Measurements from ENCODE around the gene PEF1. TPM values are rescaled to one million over a fixed set of nuclear protein-coding genes. Genes with fewer than 3 reads are reported as not detected.

The PEF1 gene
- total RNA-seq, 1 experiment from 2014 or later: 33.7 TPM

GRCh38 chr1:31669786-31670592, 25.3 kb upstream of the PEF1 start:
- 0 out of 2 replicates have a peak overlapping the region, but pooled peaks have one; percentile 16 for H3K27ac Mint-ChIP-seq
- ChIA-PET POLR2A (interaction anchor here (1.0 kb wide), 1 partner anchor 26 kb away, joined by 3 read pairs; no protein-coding TSS in a partner anchor), CTCF (interaction anchor here (0.6 to 4.1 kb wide), 30 partner anchors 8 to 294 kb away, joined by 3 to 46 read pairs (median 5); partner anchors contain the start of genes COL16A1, PEF1 and SPOCD1)
- H3K9me3 Mint-ChIP-seq: no peaks in the 10 kb centered on the region
- H3K36me3 Mint-ChIP-seq: no peaks in the 10 kb centered on the region
- ATAC-seq (peak; percentile 59), DNase-seq (ENCODE audit: low spot score) (no peak)
- H3K4me3 Mint-ChIP-seq: peak overlapping the region; percentile 18; the same call in 1 of the 2 replicates
- peaks cover 19% of the 10 kb centered on the region for H3K4me1 Mint-ChIP-seq
- H3K27me3 Mint-ChIP-seq (ENCODE audit: low read depth): no peaks in the 10 kb centered on the region
- TF ChIP-seq TEAD1 (CRISPR knock-in tag; IDR thresholded peaks at IDR 0.05): no peak

DNA sequence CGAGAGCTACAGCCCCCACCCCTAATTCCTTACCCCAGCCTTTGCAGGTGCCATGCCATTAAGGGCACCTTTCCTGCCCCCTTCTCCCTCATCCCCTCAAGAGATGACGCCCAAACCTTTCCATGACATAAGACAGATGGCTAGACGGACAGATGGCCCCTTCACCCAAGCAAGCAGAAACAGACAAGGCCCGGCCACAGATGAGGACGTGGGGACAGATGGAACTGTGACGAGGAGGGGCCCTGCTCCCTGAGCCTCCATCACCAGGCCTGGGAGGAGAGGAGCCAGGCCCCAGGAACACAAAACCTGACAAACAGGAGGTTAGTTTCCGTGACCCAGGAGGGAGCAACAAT, 24.7 kb upstream of the PEF1 start:
- no peak for DNase-seq (ENCODE audit: low spot score)
- ATAC-seq: no peak

DNA sequence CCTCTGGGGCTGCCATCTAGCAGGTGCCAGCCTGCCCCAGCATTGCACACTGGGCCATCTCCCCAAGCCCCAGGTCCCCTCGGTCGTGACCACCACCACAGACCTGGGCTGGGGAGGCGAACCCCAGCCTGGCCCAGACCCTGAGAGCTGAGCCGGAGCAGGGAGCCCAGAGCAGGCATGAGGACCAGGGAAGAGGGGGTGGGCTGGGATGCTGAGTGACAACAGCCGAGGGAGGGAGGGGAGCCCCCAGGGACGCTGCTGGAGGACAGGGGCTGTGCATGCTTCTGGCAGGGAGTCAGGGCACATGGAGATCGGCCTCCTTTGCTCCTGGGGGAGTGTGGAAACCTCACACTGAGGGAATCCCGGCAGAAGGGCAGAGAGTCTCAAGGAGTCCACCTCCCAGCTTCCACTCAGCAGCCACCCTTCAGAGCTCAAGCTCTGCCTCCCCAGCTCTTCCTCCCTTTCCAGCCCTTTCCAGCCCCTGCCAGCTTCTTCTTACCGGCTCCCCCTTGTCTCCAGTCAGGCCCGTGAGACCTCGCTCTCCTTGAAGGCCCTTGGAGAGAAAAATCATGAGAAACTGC, 23.7 kb upstream of the PEF1 start:
- DNase-seq (ENCODE audit: low spot score) (no peak), ATAC-seq (no peak)
- H3K27me3 Mint-ChIP-seq (ENCODE audit: low read depth): no peaks in the 10 kb centered on the region
- H3K4me1 Mint-ChIP-seq: peaks cover 19% of the 10 kb centered on the region
- H3K36me3 Mint-ChIP-seq: no peaks in the 10 kb centered on the region
- ChIA-PET CTCF (interaction anchor here (0.9 to 1.6 kb wide), 3 partner anchors 36 to 121 kb away, joined by 3 to 4 read pairs (median 4); partner anchors contain the start of gene COL16A1), POLR2A (no interaction called here)
- no peaks in the 10 kb centered on the region for H3K9me3 Mint-ChIP-seq
- no peak overlapping the region for H3K4me3 Mint-ChIP-seq
- H3K27ac Mint-ChIP-seq: no peak overlapping the region
- TF ChIP-seq ZNF425 (CRISPR knock-in tag; conservative IDR thresholded peaks at IDR 0.05): no peak
- no peak for TF ChIP-seq ATF3 (CRISPR knock-in tag; conservative IDR thresholded peaks at IDR 0.05)

More for the DNA sequence above, 24.7 kb upstream of the PEF1 start:
- peaks cover 19% of the 10 kb centered on the region for H3K4me1 Mint-ChIP-seq
- POLR2A ChIA-PET: no interaction called here
- CTCF ChIA-PET: interaction anchor here (0.7 to 4.1 kb wide), 25 partner anchors 8 to 295 kb away, joined by 3 to 46 read pairs (median 5); partner anchors contain the start of genes COL16A1 and PEF1
- no peaks in the 10 kb centered on the region for H3K27me3 Mint-ChIP-seq (ENCODE audit: low read depth)
- H3K36me3 Mint-ChIP-seq: no peaks in the 10 kb centered on the region
- 0 out of 2 replicates have a peak overlapping the region, but pooled peaks have one; percentile 43 for H3K27ac Mint-ChIP-seq
- H3K4me3 Mint-ChIP-seq: no peak overlapping the region
- TF ChIP-seq ZNF121 (CRISPR knock-in tag; IDR thresholded peaks at IDR 0.05): no peak
- no peaks in the 10 kb centered on the region for H3K9me3 Mint-ChIP-seq

DNA sequence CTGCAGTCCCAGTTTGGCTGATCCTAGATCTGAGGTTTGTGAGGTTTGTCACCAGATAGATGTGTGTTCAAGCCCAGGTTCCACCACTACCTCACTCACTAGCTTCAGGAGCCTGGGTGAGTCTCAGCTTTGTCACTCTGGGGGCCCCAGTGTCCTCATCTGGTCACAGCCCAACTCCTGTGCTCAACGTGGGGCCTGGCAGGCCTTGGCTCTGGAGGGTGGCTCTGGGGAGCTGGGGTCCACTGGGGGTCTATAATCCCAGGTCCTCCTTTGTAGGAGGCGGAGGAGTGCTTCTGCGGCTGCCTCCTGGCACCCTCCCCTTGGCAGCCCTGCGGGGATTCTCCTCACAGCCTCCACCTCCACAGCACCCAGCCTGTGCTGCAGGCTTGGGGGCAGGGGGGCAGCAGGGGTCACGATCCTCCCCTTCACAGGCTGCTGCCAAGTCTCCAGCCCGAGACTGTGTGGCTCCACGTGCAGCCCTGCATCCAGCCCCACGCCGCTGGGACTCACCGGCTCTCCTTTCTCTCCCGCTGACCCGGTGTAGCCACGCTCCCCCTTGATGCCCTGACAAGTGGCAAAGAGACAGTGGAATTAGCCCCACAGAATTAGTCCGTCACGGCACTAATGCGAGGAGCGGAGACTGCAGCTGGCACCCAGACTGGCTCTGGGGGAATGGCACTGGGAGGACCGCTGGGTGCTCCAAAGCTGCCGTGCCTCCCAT, 22.5 kb upstream of the PEF1 start:
- TF ChIP-seq, protein P1, sequence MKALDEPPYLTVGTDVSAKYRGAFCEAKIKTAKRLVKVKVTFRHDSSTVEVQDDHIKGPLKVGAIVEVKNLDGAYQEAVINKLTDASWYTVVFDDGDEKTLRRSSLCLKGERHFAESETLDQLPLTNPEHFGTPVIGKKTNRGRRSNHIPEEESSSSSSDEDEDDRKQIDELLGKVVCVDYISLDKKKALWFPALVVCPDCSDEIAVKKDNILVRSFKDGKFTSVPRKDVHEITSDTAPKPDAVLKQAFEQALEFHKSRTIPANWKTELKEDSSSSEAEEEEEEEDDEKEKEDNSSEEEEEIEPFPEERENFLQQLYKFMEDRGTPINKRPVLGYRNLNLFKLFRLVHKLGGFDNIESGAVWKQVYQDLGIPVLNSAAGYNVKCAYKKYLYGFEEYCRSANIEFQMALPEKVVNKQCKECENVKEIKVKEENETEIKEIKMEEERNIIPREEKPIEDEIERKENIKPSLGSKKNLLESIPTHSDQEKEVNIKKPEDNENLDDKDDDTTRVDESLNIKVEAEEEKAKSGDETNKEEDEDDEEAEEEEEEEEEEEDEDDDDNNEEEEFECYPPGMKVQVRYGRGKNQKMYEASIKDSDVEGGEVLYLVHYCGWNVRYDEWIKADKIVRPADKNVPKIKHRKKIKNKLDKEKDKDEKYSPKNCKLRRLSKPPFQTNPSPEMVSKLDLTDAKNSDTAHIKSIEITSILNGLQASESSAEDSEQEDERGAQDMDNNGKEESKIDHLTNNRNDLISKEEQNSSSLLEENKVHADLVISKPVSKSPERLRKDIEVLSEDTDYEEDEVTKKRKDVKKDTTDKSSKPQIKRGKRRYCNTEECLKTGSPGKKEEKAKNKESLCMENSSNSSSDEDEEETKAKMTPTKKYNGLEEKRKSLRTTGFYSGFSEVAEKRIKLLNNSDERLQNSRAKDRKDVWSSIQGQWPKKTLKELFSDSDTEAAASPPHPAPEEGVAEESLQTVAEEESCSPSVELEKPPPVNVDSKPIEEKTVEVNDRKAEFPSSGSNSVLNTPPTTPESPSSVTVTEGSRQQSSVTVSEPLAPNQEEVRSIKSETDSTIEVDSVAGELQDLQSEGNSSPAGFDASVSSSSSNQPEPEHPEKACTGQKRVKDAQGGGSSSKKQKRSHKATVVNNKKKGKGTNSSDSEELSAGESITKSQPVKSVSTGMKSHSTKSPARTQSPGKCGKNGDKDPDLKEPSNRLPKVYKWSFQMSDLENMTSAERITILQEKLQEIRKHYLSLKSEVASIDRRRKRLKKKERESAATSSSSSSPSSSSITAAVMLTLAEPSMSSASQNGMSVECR (CRISPR knock-in tag; IDR thresholded peaks at IDR 0.05; ENCODE audit: borderline replicate concordance): no peak
- TF ChIP-seq, protein P2, sequence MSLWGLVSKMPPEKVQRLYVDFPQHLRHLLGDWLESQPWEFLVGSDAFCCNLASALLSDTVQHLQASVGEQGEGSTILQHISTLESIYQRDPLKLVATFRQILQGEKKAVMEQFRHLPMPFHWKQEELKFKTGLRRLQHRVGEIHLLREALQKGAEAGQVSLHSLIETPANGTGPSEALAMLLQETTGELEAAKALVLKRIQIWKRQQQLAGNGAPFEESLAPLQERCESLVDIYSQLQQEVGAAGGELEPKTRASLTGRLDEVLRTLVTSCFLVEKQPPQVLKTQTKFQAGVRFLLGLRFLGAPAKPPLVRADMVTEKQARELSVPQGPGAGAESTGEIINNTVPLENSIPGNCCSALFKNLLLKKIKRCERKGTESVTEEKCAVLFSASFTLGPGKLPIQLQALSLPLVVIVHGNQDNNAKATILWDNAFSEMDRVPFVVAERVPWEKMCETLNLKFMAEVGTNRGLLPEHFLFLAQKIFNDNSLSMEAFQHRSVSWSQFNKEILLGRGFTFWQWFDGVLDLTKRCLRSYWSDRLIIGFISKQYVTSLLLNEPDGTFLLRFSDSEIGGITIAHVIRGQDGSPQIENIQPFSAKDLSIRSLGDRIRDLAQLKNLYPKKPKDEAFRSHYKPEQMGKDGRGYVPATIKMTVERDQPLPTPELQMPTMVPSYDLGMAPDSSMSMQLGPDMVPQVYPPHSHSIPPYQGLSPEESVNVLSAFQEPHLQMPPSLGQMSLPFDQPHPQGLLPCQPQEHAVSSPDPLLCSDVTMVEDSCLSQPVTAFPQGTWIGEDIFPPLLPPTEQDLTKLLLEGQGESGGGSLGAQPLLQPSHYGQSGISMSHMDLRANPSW (CRISPR knock-in tag; conservative IDR thresholded peaks at IDR 0.05; ENCODE audit: low read depth): no peak
- TF ChIP-seq MYBL2 (CRISPR knock-in tag; IDR thresholded peaks at IDR 0.05): no peak
- TF ChIP-seq, protein P3, sequence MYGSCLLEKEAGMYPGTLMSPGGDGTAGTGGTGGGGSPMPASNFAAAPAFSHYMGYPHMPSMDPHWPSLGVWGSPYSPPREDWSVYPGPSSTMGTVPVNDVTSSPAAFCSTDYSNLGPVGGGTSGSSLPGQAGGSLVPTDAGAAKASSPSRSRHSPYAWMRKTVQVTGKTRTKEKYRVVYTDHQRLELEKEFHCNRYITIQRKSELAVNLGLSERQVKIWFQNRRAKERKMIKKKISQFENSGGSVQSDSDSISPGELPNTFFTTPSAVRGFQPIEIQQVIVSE (CRISPR knock-in tag; IDR thresholded peaks at IDR 0.05; ENCODE audit: borderline replicate concordance): no peak
- ATAC-seq (no peak), DNase-seq (ENCODE audit: low spot score) (no peak)
- no peaks in the 10 kb centered on the region for H3K27me3 Mint-ChIP-seq (ENCODE audit: low read depth)
- no peaks in the 10 kb centered on the region for H3K9me3 Mint-ChIP-seq
- no peak overlapping the region for H3K27ac Mint-ChIP-seq
- no peaks in the 10 kb centered on the region for H3K36me3 Mint-ChIP-seq
- H3K4me3 Mint-ChIP-seq: no peak overlapping the region
- ChIA-PET POLR2A (no interaction called here), CTCF (interaction anchor here (1.6 to 6.7 kb wide), 7 partner anchors 13 to 122 kb away, joined by 3 to 61 read pairs (median 7); partner anchors contain the start of gene COL16A1)
- peaks cover 19% of the 10 kb centered on the region for H3K4me1 Mint-ChIP-seq

Data from WTC11 (cell line).